Measurements from ENCODE around the gene PCED1A.
A peak's percentile ranks its signal among the peaks of the same experiment; 100 is the strongest.

PCED1A gene
- 10.5 to 60.9 (median 37.6) reads per million in 9 experiments for total RNA-seq

DNA sequence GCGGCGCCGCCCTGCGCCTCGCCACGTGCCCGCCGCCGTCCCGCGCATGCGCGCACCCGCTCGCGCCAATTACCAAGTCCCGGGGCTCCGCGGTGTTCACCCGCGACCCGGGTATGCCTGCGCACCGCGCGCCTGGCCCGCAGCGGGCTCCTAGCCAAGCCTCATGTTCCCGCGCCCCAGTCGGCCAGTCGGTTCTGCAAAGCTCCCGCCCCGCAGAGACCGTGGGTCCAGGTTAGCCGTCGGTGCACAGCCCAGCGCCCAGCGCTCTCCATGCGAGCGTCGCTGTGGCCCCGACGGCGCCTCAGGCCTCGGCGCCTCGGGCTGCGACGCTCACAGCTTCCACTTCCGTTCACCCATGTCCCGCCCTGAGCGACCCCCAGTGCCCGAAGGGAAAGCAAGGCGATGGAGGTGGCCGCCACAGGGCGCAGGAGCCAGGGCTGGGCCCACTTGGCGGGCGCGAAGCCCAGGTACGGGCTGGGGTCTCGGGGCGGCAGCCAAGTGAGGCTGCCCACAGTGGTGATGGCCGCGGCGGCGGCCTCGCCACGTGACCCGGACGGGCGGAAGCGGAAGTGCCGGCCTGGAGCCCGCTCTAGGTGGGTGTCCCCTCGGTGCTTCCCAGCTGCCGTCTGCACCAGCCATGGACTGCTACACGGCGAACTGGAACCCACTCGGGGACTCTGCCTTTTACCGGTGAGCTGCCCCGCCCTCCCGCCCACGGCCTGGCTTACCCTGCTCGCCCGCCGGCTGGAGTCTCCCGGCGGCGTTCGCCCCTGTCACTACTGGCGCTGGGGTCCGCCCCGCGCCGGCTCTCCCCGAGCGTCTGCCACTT lies at the start of gene PCED1A, which contains the start of gene VPS16:
PCED1A (minus strand) TSS at position 518 of the 829 bp plus-strand sequence. CDS start 743 bp downstream, outside the sequence.
VPS16 (plus strand) TSS at position 608 of the 829 bp plus-strand sequence; CDS start at position 638, 30 bp downstream.
- ATAC-seq (replicated peaks) (peak; percentile 98), DNase-seq (peak; percentile 83 to 90 (median 88))
- H3K27ac Mint-ChIP-seq: peak within 1 kb of the TSS; percentile 76 to 78
- no peaks in the 10 kb centered on the region for H3K9me3 Mint-ChIP-seq
- peak within 1 kb of the TSS; percentile 76 to 87 for H3K4me3 Mint-ChIP-seq
- H3K27me3 Mint-ChIP-seq: no peaks in the 10 kb centered on the region
- peaks cover 7% of the 10 kb centered on the region for H3K36me3 Mint-ChIP-seq (ENCODE audit: insufficient read depth)
- H3K4me1 Mint-ChIP-seq (ENCODE audit: low read depth in 2 of 2): peaks cover 20 to 42% of the 10 kb centered on the region in 2 donors

DNA sequence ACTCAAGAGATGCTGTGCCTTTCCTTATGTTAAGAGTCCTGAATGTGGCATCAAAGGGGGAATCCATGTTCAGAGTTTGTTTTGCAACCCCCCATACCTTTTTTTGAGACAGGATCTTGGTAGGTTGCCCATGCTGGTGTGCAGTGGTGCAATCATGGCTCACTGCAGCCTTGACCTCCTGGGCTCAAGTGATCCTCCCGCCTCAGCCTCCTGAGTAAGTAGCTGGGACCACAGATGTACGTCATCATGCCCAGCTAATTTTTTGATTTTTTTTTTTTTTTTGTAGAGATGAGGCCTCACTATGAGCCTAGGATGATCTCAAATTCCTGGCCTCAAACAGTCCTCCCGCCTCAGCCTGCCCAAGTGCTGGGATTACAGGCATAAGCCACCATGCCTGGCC lies 49.3 kb upstream of the PCED1A start:
- Mint-ChIP-seq H3K4me1 (ENCODE audit: low read depth in 2 of 2) (peaks cover 48 to 68% of the 10 kb centered on the region in 2 donors), H3K27me3 (no peaks in the 10 kb centered on the region), H3K4me3 (no peak overlapping the region), H3K36me3 (ENCODE audit: insufficient read depth) (no peaks in the 10 kb centered on the region), H3K27ac (peak overlapping the region; percentile 8 to 10), H3K9me3 (no peaks in the 10 kb centered on the region)
- DNase-seq (no peak), ATAC-seq (replicated peaks) (no peak)

DNA sequence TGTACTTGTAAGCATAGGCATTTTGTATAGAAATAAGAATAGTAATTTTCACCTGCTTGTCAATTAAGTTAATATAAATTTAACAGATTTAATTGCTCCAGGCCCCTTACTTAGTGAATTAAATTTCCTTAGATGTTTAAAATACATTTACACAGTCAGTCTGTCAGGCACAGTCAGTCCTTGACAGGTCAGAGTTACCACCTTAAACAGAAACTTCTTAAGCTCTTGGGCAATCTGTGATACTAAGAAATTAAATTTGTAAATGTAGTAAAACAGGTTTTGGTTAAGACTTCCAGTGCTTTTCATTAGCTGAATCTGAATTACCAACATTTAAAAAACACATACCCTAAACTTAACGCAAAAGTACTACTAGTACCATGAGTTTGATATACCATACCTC lies 48.8 kb upstream of the PCED1A start:
- no peak for ATAC-seq (replicated peaks)
- H3K27ac Mint-ChIP-seq: peak overlapping the region in 1 of 2 donors; percentile 27

GRCh38 chr20:2888224-2888955 lies 47.9 kb upstream of the PCED1A start:
- Mint-ChIP-seq H3K36me3 (ENCODE audit: insufficient read depth) (no peaks in the 10 kb centered on the region), H3K4me3 (peak overlapping the region in 1 of 2 donors; percentile 7), H3K4me1 (ENCODE audit: low read depth in 2 of 2) (peaks cover 53 to 74% of the 10 kb centered on the region in 2 donors), H3K27ac (peak overlapping the region in 1 of 2 donors; percentile 29), H3K9me3 (no peaks in the 10 kb centered on the region), H3K27me3 (no peaks in the 10 kb centered on the region)
- DNase-seq (no peak), ATAC-seq (replicated peaks) (no peak)

More for the DNA sequence above, 48.8 kb upstream of the PCED1A start:
- H3K27me3 Mint-ChIP-seq: no peaks in the 10 kb centered on the region
- DNase-seq: no peak
- no peaks in the 10 kb centered on the region for H3K36me3 Mint-ChIP-seq (ENCODE audit: insufficient read depth)
- no peak overlapping the region for H3K4me3 Mint-ChIP-seq
- H3K9me3 Mint-ChIP-seq: no peaks in the 10 kb centered on the region
- peaks cover 50 to 70% of the 10 kb centered on the region in 2 donors for H3K4me1 Mint-ChIP-seq (ENCODE audit: low read depth in 2 of 2)

GRCh38 chr20:2887715-2888114 lies 47.3 kb upstream of the PCED1A start:
- Mint-ChIP-seq H3K9me3 (no peaks in the 10 kb centered on the region), H3K36me3 (ENCODE audit: insufficient read depth) (no peaks in the 10 kb centered on the region), H3K27ac (peak overlapping the region in 1 of 2 donors; percentile 29), H3K4me3 (peak overlapping the region; percentile 7 to 31), H3K27me3 (no peaks in the 10 kb centered on the region), H3K4me1 (ENCODE audit: low read depth in 2 of 2) (peaks cover 48 to 70% of the 10 kb centered on the region in 2 donors)
- ATAC-seq (replicated peaks) (no peak), DNase-seq (no peak)

- no peaks in the 10 kb centered on the region for H3K27me3 Mint-ChIP-seq
- peak overlapping the region in 1 of 2 donors; percentile 75 for H3K27ac Mint-ChIP-seq
- H3K4me1 Mint-ChIP-seq (ENCODE audit: low read depth in 2 of 2): peaks cover 38 to 52% of the 10 kb centered on the region in 2 donors
- H3K9me3 Mint-ChIP-seq: no peaks in the 10 kb centered on the region
- peak overlapping the region in 1 of 2 donors; percentile 0 for H3K4me3 Mint-ChIP-seq
- DNase-seq: no peak
- peaks cover 6% of the 10 kb centered on the region for H3K36me3 Mint-ChIP-seq (ENCODE audit: insufficient read depth)
- ATAC-seq (replicated peaks): no peak
Measured at GRCh38 chr20:2883726-2884637, 43.5 kb upstream of the PCED1A start.

- no peak for ATAC-seq (replicated peaks)
- Mint-ChIP-seq H3K36me3 (ENCODE audit: insufficient read depth) (peaks cover 6% of the 10 kb centered on the region), H3K4me3 (no peak overlapping the region), H3K27me3 (no peaks in the 10 kb centered on the region), H3K27ac (no peak overlapping the region), H3K9me3 (no peaks in the 10 kb centered on the region), H3K4me1 (ENCODE audit: low read depth in 2 of 2) (peaks cover 40 to 53% of the 10 kb centered on the region in 2 donors)
- DNase-seq: no peak
Measured at GRCh38 chr20:2880650-2881049, 40.2 kb upstream of the PCED1A start.

DNA sequence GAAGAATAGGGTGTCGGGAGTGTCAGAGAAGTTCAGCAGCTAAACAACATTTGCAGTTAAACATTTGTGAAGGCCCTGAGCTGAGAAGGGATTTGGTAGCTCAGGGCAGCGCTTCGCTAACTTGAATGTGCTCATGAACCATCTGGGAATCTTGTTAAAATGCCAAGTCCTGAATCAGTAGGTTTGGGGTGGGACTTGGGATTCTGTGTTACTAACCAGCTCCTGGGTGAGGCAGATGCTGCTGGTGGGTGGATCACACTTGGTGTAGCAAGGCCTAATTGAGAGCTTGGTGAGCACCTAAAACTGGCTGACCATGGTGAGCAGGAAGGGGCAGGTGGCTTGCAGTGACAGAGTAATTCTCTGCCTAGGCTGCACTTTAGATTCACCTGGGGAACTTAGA lies 38.7 kb upstream of the PCED1A start:
- ATAC-seq (replicated peaks) (no peak), DNase-seq (no peak)
- Mint-ChIP-seq H3K4me3 (no peak overlapping the region), H3K27ac (no peak overlapping the region), H3K27me3 (no peaks in the 10 kb centered on the region), H3K9me3 (no peaks in the 10 kb centered on the region), H3K4me1 (ENCODE audit: low read depth in 2 of 2) (peaks cover 39 to 54% of the 10 kb centered on the region in 2 donors), H3K36me3 (ENCODE audit: insufficient read depth) (peaks cover 12% of the 10 kb centered on the region)

GRCh38 chr20:2878515-2878914 lies 38.1 kb upstream of the PCED1A start:
- DNase-seq: no peak
- H3K9me3 Mint-ChIP-seq: no peaks in the 10 kb centered on the region
- peaks cover 36 to 48% of the 10 kb centered on the region in 2 donors for H3K4me1 Mint-ChIP-seq (ENCODE audit: low read depth in 2 of 2)
- H3K27me3 Mint-ChIP-seq: no peaks in the 10 kb centered on the region
- H3K4me3 Mint-ChIP-seq: no peak overlapping the region
- ATAC-seq (replicated peaks): no peak
- peaks cover 15% of the 10 kb centered on the region for H3K36me3 Mint-ChIP-seq (ENCODE audit: insufficient read depth)
- H3K27ac Mint-ChIP-seq: peak overlapping the region in 1 of 2 donors; percentile 15

- no peaks in the 10 kb centered on the region for H3K9me3 Mint-ChIP-seq
- peaks cover 17% of the 10 kb centered on the region for H3K36me3 Mint-ChIP-seq (ENCODE audit: insufficient read depth)
- no peaks in the 10 kb centered on the region for H3K27me3 Mint-ChIP-seq
- peak overlapping the region in 1 of 2 donors; percentile 94 for H3K4me3 Mint-ChIP-seq
- peaks cover 47 to 65% of the 10 kb centered on the region in 2 donors for H3K4me1 Mint-ChIP-seq (ENCODE audit: low read depth in 2 of 2)
- H3K27ac Mint-ChIP-seq: no peak overlapping the region
- ATAC-seq (replicated peaks) (no peak), DNase-seq (no peak)
Measured at GRCh38 chr20:2875690-2876203, 35.3 kb upstream of the PCED1A start.

GRCh38 chr20:2874456-2874855 lies 34.0 kb upstream of the PCED1A start:
- no peak for DNase-seq
- ATAC-seq (replicated peaks): no peak
- Mint-ChIP-seq H3K27ac (peak overlapping the region; percentile 41 to 68), H3K36me3 (ENCODE audit: insufficient read depth) (peaks cover 16% of the 10 kb centered on the region), H3K27me3 (no peaks in the 10 kb centered on the region), H3K9me3 (no peaks in the 10 kb centered on the region), H3K4me3 (peak overlapping the region; percentile 94 to 97), H3K4me1 (ENCODE audit: low read depth in 2 of 2) (peaks cover 42 to 58% of the 10 kb centered on the region in 2 donors)

- peak in 2 of 3 experiments; percentile 48 to 57 for DNase-seq
- no peaks in the 10 kb centered on the region for H3K27me3 Mint-ChIP-seq
- H3K4me1 Mint-ChIP-seq (ENCODE audit: low read depth in 2 of 2): peaks cover 39 to 52% of the 10 kb centered on the region in 2 donors
- peak; percentile 54 for ATAC-seq (replicated peaks)
- peak overlapping the region; percentile 41 to 68 for H3K27ac Mint-ChIP-seq
- H3K36me3 Mint-ChIP-seq (ENCODE audit: insufficient read depth): peaks cover 16% of the 10 kb centered on the region
- H3K4me3 Mint-ChIP-seq: peak overlapping the region; percentile 94 to 97
- no peaks in the 10 kb centered on the region for H3K9me3 Mint-ChIP-seq
Measured at GRCh38 chr20:2873747-2874041, 33.2 kb upstream of the PCED1A start.

Measured in effector memory CD8-positive, alpha-beta T cell (primary cell).